ENCODE results near the gene HOXA2.

The HOXA2 gene

DNA sequence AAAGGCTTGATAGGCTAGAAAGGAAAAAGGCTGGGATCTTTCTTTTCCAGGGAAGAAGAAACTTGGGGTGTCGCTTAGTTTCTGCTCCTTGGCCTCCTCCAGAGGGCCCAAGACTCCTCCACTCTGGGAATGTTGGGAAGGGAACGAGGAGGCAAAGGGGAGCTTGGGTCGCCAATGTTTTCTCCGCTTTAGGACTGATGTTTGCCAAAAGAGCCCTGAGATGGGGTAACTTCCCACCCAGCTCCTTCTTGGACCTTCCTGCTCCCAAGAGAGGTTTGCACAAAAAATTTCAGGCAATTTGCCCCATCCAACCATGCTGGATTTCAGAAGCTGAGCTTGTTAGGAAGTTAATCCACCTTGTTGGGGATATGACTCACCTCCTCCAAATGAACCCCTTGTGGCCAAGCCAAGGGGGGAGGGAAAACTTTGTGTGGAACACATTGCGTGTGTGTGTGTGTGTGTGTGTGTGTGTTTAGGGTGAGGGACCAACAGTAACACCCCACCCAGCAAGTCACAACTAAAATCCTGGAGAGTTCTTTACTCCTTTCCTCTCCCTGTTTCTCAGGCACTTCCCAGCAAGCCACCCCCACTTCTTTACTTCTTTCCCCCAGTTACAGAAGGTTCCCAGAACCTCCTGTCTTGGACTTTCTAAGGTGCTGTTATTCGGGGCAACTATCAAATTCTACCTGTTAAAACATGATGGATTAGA lies 8.7 kb upstream of the HOXA2 start:
- FAIRE-seq, result no peak

DNA sequence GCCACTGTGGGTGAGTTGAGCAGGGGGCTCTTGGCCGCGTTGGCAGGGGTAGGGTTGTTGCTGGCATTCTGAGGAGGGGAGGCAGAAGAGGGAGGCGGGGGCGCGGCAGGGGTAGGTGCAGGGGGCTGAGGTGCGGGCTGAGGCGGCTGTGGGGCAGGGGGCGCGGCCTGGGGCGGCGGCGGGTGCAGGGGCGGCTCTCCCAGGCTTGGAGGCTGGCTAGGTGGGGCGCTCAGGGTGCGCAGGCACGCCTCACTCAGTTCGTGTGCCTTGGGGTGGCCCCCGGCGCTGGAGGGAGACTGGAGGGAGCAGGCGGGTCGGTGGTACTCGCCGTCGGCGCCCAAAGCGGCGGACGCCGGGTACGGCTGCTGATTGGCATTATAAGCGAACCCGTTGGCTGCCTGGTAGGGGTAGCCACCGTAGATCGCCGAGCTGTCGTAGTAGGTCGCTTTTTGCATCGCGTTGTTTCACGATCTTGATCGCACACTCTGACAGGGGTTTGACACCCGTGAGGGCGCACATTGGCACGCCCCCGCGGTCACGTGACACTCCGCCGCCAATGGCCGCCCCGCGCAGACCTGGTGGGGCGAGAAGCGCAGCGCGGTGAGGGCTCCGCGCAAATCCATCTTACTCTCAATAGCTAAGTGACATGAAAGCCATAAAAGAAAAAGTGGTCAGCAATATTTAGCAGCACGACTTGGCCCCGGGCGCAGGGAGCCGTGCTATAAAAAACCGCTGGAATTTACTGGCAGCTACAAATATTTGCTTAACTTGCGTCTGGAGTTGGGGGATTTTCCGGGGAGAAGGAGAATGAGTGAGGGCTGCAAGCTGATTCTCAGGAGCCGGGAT lies 7.9 kb upstream of the HOXA2 start:
- no peak for FAIRE-seq

DNA sequence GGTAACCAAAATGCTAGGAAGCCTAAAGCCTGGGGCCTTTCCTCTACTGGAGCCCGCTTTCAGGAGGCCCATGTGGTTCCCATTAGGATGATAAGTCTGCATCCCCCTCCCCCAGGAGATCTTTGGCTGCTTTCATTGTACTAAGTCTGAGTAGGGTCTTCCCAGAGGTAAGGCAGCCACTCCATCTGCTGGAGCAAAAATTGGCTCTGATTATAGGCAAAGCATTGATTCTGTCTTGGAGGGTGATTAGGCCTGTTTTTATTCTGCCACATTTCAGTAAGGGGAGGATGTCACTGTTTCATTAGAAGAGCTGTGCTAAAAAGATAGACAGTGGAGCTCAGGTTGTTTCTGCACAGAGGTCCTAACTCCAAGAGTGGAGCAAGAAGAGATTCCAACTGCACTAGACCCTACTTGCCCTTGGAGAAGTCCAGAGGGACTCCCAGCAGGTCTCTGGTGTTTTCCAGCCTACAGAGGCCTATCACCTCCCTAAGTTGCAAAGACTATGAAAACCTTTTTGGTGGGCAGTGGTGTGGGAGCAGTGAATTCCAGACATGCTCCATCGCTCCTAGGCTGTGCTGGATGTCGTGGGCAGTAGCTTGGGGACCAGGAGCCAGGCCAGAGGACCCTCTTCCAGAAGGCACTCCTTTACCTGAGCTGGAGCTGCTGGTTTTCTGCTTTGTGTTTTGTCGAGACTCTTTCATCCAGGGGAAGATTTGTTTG lies 7.1 kb upstream of the HOXA2 start:
- no peak for FAIRE-seq

DNA sequence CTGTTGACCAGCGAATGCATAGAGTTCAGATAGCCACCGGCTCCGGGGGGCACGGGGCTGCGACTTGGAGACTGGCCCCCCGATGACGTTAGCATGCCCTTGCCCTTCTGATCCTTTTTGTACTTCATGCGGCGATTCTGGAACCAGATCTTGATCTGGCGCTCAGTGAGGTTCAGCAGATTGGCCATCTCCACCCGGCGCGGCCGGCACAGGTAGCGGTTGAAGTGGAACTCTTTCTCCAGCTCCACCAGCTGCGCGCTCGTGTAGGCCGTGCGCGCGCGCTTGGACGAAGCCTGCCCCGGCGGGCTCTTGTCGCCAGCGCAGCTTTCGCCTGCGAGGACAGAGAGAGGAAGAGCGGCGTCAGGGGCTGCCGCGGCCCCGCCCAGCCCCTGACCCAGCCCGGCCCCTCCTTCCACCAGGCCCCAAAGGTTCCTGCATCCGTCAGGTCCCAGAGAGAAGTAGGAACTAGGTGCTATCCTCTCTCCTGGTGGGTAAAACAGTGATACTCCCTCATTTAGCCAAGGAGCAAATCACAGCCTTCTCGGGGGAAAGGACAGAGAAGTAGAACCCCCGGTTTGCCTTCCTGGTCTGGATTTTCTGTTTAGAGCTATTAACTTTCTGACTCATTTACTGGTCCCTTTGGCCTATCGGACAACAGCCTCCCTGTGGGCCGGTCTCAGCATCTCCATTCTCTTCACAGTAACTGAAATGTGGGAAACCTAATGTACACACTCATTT lies 6.1 kb upstream of the HOXA2 start:
- no peak for FAIRE-seq

DNA sequence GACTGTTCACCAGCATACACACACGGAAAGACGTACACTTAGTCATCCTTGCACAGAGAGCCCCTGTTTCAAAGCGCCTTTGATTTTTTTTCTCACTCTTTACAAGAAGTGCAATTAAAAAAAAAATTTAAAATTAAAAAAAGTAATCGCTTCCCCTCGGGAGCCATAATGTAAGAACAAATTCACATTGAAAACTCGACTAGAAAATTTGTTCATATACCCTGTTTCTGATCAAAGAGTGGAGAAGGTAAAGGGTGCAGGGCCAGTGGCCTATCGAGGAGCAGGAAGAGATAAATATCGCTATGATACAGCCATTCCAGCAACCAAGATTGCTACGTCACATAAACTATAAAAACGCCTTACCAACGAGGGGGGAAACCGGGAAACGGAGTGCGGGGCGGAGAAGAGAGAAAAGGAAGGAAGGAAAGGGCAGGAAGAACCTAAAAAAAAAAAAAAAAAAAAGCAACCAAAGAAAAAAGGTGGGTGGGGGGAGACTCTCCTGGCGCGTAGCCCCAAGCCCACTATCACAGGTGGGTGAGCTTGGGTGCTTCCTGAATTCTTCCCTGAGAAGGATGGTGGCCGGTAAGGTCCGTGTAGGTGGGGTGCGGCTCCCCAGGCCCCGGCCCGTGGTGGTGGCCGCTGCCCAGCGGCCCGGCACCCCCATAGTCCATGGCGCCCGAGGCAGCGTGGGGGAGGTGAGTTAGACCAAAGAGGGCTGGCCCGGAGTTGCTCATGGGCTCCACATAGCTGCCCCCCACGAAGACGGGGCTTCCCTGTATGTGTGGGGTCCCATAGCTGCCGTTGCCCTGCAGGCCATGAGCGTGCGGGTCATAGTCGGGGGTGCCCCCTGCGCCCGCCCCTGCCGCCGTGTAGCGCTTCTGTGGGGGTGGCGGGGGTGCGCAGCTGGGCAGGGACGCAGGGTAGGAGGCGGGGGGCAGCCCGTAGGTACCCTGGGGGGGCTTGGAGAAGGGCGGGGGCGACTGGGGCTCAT lies 5.2 kb upstream of the HOXA2 start:
- FAIRE-seq, result no peak

DNA sequence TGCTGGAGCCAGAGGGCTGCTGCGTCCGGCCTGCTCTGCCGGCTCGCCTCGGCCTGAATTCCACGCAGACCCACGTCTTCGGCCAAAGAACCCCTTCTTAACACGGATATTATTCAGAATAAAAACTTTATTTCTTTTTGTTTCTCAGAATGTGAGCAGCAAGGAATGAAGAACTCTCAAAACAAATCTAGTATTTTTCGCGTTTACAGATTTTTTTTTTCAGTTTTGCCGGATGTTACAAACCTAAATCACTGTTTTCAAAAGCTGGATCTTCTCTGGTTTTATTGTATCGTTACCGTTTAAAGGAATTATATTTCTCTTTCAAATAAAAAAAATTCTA lies 4.4 kb upstream of the HOXA2 start:
- no peak for FAIRE-seq

DNA sequence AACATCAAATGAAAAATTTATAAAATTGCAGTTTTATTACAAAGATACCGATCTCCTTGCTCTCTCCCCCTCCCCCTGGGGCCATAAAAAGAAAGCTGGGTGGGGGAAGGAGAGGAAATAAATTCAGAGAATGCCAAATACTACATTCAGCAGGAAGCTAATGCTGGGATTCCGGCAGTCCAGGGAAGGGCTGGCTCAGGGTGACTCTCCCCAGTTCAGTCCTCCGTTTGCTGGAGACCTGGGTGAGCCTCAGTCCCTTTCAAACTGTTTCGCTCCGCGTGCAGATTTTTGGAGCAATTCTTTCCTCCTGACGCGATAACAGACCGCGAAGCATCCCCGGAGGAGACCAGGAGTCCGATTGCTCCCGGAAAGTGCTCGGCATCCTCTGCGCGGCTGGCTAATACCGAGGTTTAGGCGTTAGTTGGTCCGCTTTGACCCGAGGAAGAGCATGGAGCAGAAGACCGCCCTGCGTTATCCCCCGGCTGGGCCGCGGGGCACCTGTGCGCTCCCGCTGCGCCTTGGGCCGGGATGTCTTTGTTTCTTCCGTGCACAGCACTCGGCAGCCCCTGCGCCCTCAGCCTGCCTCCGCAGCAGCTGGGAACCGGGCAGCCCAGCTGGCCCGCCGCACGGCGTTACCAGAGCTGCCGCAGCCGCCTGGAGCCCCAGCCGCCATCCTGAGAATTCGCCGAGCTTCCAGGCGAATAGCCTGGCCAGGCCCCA lies 3.9 kb upstream of the HOXA2 start:
- no peak for FAIRE-seq

DNA sequence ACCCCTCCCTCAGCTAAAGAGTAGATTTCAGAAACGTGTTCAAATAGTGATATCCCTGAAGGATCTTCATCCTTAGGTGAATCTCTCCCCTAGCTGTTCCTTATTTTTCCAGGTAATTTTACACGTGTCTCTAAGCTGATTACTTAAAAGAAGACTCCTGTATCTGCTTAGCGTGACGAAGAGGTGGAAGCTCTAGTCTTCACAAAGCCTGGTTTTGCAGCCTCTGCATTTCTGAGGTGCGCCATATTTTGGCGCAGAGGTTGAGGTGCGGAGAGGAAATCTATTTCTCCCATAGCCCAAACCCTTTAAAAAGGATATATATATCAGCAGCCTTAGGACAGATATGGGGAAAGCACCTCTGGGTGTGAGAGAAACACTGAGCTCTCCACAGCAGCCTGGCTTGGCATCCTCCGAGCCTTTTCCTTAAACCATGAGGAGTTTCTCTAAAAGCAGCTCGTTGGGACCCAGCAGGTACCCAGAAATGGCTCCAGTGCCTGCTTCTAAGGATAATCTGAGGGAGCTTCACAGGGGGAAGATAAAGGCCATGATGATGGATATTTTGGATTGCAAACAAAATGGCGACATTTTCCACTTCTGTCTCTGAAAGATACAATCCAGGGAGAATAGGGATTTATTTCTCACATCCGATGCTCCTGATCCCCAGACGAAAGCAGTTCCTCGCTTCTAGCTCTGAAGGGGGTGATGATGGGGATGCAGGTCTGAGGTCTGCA lies 3.0 kb upstream of the HOXA2 start:
- no peak for FAIRE-seq

DNA sequence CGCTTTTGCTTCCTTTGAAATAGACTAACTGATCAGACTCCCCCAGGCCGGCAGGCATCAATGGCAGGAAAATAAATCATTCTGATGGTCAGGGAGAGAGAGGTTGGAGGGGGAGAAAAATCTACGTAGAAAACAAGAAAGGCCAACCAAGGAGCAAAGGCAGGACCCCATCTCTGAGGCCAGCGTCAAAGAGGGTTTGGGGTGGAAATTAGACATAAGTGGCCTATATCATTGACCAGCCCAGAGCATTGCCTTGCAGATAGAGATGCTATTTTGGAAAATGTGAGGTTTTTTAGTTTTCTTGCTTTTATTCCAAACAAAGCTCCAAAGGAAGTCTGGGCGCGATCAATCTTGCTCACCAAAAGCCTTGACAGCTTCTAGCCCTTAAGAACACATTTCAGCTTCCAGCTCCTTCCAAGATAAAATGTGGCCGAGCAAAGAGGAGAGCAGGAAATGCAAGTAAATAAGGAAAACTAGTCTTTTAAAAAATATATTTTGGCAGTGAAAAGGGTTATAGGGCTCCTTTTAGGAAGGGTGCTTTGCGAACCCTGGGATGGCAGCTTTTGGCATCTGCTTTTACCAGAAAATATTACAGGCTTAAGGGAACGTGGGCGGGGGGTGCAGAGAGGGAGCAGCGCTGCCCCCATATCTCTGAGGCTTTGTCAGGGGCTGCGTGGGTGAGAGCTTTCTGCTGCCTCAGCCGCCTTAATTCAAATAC lies 2.0 kb upstream of the HOXA2 start:
- FAIRE-seq, result no peak

DNA sequence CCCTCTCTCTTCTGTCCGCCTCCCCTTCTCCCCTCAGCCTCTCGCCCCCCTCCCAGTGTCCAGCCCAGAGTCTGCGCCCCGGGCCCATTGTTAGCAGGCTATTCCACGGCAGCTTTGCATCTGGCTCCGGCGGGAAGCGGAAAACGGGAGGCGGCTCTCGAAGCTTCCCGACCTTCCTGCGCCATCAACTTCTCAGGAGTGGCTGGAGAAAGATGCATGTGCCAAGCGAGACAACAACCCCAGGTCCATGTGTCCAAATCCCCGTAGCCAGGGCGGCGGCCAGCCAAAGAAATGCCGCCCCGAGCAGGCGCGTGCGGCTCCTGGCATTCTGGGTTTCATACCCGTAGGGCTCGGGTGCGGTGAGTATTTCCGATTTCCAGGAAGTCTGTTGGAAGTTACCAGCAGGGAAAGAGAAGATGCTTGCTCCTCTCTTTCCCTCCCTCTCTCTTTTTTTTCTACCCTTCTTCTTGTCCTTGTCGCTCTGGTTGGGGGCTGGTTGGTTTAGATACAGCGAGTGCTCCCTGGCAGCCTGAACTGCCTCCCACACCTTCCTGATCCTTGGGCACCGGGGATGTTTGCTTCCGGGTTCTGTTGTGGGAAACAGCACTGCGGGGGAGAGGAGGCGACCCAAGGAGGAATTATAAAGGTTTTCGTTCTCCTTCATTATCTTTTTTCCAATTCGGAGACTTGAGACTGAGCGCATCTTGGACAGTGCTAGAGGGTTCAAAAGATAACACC lies 1.2 kb upstream of the HOXA2 start:
- FAIRE-seq, result no peak

DNA sequence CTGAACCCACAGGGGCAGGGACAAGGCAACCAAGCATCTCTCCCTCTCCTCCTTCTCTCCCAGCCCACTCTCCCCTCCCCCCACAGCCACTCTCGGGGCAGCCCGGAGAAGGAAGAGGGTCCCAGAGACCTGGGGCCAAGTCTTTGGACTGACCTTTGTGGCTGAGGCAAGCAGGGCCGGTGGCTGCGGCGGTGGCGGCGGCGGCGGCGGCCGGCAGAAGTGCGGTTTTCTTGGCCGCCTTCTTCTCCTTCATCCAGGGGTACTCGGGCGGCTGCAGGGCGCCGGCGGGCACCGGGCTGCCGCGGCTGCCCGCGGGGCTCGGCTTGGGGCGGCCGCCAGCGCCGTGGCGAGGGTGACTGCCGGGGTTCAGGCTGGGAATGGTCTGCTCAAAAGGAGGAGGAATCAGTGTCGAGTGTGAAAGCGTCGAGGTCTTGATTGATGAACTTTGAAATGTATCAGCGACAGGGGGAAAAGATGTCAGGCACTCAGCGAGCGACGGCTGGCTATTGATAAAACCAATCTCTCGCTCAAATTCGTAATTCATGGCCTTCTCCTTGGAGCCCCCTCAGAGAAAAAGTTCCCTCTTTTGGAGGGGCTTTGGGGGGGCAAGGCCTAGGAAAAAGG lies 414 bp downstream of the HOXA2 start:
- FAIRE-seq, result no peak

DNA sequence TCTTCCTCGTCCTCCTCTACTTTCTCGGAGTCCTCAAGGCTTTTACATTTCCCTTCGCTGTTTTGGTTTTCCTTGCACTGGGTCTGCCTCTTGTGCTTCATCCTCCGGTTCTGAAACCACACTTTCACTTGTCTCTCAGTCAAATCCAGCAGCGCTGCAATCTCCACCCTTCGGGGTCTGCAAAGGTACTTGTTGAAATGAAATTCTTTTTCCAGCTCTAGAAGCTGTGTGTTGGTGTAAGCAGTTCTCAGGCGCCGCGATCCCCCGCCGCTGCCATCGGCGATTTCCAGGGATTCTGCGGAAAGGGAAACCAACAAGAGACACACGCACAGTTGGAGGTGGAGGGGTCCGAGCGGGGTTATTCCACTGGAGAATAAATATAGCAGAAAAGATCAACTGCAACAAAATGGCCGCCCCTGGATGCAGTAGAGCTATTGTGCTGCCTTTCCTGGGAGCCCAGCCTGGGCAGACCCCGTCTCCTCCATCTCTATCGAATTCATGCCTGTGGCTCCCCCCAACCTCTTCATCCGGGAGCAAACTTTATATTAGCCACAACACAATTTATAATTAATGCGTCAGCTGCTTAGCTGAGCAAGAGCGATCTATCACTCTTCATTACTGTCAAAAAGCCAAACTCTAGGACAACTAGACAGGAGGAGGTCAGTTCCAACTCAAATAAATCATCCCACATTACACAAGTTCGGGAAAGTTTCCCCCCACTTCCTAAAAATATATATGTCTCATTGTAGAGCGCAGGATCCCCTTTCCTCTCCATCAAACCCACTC lies 1.1 kb downstream of the HOXA2 start:
- FAIRE-seq, result no peak

DNA sequence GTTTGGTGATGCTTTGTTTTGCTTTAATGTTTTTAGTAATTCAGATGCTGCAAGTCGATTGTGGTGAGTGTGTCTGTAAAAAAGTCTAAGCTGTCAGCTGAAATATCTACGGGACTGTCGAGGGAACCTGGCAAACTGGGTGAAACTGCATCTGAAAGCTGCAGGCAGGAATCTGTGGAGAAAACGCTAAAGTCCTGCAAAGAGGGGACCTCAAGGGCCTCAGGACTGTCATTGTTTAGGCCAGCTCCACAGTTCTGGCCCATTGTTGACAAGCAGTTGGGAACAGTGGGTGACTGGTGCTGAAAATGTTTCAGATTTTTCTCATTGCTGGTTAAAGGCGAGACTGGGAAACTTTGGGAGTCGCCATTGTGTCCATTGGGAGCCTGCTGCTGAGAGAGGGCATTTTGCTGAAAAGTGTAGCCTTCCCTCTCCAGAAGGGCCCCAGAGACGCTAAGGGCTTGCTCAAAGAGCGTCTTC lies 1.8 kb downstream of the HOXA2 start:
- no peak for FAIRE-seq

DNA sequence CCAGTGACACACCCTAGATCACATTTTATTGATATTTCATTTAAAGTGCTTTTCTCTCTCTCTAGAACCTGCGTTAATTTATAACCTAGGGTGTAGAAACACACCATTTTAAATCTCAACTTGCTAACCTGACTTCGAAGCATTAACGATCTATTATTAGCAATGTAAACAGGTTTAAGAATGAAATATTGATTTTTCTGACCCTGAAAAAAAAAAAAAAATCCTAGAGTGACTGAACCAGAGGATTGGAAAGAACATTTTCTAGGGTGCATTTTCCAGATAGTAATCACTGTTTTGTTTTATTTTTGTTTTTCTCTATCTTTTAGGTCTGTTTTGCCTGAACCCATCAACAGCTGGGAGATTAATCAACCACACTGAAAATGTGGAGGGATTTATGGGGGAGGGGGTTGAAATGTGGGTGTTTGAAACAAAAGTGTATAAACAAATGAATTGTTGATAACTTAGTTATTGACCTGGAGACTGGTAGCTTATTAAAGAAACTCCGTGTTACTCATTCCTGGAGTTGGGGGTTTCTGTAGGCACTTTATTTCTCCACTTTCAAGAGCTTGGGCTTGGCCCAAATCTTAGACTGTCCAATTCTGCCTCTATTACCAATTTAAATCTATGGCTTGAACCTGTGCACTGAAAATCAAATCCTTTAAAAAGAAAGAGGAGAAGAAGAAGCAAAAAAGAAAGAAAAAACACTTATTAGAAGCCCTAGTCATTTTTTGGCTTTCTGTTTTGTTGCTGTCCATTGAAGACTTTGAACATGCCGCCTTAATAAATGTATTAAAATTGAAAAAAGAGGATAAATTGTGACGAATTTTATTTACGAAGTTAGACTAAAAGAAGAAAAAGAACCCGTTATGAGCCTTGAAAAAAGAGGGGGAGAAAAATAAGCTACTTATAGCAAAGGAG lies 2.8 kb downstream of the HOXA2 start:
- no peak for FAIRE-seq

DNA sequence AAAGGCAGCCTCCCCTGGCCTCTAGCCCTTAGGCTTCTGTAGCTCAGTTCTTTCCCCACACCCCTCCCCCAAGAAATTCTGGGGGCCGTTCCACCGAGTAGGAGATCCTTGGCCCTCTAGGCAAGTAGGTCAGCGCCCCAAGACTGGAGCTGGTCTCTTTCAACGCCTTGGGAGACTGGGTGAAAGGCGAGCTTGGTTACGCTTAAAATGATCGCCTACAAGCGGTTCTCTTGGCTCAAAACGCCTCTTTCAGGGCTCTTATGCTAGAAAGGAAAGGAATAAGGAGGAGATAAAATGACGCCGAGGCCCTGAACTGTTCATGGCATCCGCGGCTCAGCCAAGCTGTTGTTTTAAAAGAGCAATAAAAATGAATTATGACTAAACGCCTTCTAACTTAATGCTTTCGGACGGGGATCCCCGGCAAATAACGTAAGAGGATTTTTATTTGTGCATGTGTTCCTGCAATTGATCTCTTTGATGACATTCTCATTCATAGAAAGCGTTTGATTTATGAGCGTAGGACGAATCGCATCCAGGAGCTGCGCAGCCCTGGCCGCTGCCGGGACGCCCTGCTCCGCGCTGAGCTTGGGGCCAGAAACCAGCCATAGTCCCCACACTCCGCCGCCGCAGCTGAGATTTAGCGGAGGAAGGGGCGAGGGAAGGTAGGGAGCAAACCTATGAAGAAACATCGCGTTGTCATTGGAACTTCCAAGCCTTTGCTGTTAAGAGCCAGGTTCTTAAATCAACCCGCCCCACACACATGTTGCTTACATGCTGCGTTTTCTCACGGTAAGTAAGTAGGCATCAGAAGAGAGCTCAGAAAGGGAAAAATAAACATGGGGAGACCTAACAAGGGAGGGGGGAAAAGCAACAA lies 3.7 kb downstream of the HOXA2 start:
- FAIRE-seq, result no peak

Data from TTC549 (cell line).